Fibroblast of lung (primary cell): ENCODE data around the gene MYOCD. TPM values are rescaled to one million over a fixed set of nuclear protein-coding genes. Genes with fewer than 3 reads are reported as not detected.

Experiments used
- DNase-seq, 2 donors: peaks; one replicate each; pipeline versions ENCODE4 v3.0.0 to v3.0.0-alpha.2; 2010; ENCODE audit warnings: low read depth in 2 of 2
- H2AFZ ChIP-seq: 2 replicates; pipeline ENCODE4 v1.5.1; 2012; ENCODE audit warnings: low read length, control low read depth, inconsistent platforms
- H3K27ac ChIP-seq: 2 replicates; pipeline ENCODE4 v1.5.1; 2011; ENCODE audit warnings: low read length, control low read depth; ENCODE audit not compliant: insufficient read depth
- H3K27me3 ChIP-seq: 2 replicates; pipeline ENCODE4 v1.5.1; 2011; ENCODE audit warnings: mild to moderate bottlenecking, low read length; ENCODE audit not compliant: control insufficient read depth, insufficient read depth
- H3K36me3 ChIP-seq: 2 replicates; pipeline ENCODE4 v1.5.1; 2011; ENCODE audit warnings: low read length; ENCODE audit not compliant: control insufficient read depth, insufficient read depth
- H3K4me1 ChIP-seq: 2 replicates; pipeline ENCODE4 v1.5.1; 2011; ENCODE audit warnings: low read length; ENCODE audit not compliant: control insufficient read depth, insufficient read depth; ENCODE audit errors: extremely low read depth
- H3K4me2 ChIP-seq: 2 replicates; pipeline ENCODE4 v1.5.1; 2011; ENCODE audit warnings: low read length, control low read depth; ENCODE audit not compliant: insufficient read depth; ENCODE audit errors: extremely low read depth
- H3K4me3 ChIP-seq, 4 experiments: fragments of 200-600 bp in 1 of 4; sonication (generic) in 1 of 4; replicated peaks in 1 of 4; 2 replicates each; pipeline ENCODE4 v1.5.1; 2011 to 2016; ENCODE audit warnings: low read length in 4 of 4, low read depth in 3 of 4, mild to moderate bottlenecking in 3 of 4, control low read depth in 2 of 4, inconsistent platforms in 1 of 4, mixed read lengths in 1 of 4; ENCODE audit not compliant: insufficient read depth in 1 of 4; ENCODE audit errors: control extremely low read depth in 1 of 4
- H3K79me2 ChIP-seq: 2 replicates; pipeline ENCODE4 v1.5.1; 2012; ENCODE audit warnings: mild to moderate bottlenecking, low read length, inconsistent platforms; ENCODE audit not compliant: control insufficient read depth, insufficient read depth
- H3K9ac ChIP-seq: 2 replicates; pipeline ENCODE4 v1.5.1; 2011; ENCODE audit warnings: mild to moderate bottlenecking, low read length, control low read depth; ENCODE audit not compliant: insufficient read depth
- H3K9me3 ChIP-seq: 2 replicates; pipeline ENCODE4 v1.5.1; 2012; ENCODE audit warnings: low read depth, low read length; ENCODE audit not compliant: control insufficient read depth, insufficient read depth
- H4K20me1 ChIP-seq: 2 replicates; pipeline ENCODE4 v1.5.1; 2011; ENCODE audit warnings: low read length; ENCODE audit not compliant: control insufficient read depth, insufficient read depth; ENCODE audit errors: extremely low read depth
- CTCF ChIP-seq, 2 donors: IDR thresholded peaks in 1 of 2; conservative IDR thresholded peaks in 1 of 2; 1 replicate in 1 of 2; 2 replicates in 1 of 2; pipeline ENCODE4 v1.5.1; 2011 to 2012; ENCODE audit warnings: low read length in 2 of 2, control low read depth in 1 of 2, inconsistent platforms in 1 of 2, low read depth in 1 of 2, mild to moderate bottlenecking in 1 of 2
- EZH2 ChIP-seq: IDR thresholded peaks from 2 replicates; pipeline ENCODE4 v1.5.1; 2012; ENCODE audit warnings: low read length, control low read depth, mild to moderate bottlenecking; ENCODE audit errors: missing control alignments
- polyA plus RNA-seq, 2 donors: library from polyadenylated mRNA; depleted of rRNA in 1 of 2; stranded (reverse) in 1 of 2; unstranded in 1 of 2; fragments of >200 nt; gene quantifications; 2 replicates each; pipeline ENCODE4 v1.2.1, GENCODE V29; 2011 to 2012; ENCODE audit warnings: missing spikeins in 1 of 2
- total RNA-seq: library from RNA; depleted of rRNA; stranded (reverse); fragments of >200 nt; gene quantifications from 2 replicates; pipeline ENCODE4 v1.2.1, GENCODE V29; 2014

MYOCD gene
- total and polyA plus RNA-seq, 2 donors (not counting 1 experiment from before 2014, with no cell fraction given), result 0.17 to 0.99 TPM

DNA sequence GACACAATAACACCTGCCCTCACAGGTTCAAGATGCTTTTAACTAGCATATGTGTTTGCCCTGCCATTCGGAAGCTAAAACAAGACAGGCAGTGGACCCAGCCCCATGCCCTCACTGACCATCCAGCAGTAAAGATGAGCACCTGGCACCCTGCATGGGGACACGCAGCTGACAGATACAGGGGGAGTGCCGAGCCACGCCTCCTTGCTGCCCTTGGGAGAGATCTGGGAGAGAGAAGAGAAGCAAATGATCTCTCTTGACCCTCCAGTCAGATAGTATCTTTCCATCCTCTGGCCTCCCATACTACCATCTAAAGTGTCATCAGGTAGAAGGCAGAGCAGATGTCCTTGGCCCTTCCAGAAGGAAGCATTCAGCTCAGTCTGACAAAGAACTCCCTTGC, 40.6 kb upstream of the MYOCD start:
- DNase-seq, result no peak
- Histone ChIP-seq H4K20me1 (no peaks in the 10 kb centered on the region), H3K4me3 (no peak overlapping the region), H3K27me3 (no peaks in the 10 kb centered on the region), H3K36me3 (no peaks in the 10 kb centered on the region), H3K4me2 (no peak overlapping the region), H3K27ac (no peak overlapping the region), H2AFZ (no peak overlapping the region), H3K9ac (no peak overlapping the region), H3K9me3 (no peaks in the 10 kb centered on the region), H3K79me2 (no peaks in the 10 kb centered on the region), H3K4me1 (peaks cover 3% of the 10 kb centered on the region)
- TF ChIP-seq CTCF (conservative IDR thresholded peaks at IDR 0.05 in 1 of 2, IDR thresholded peaks at IDR 0.05 in 1 of 2; ENCODE audit: low read depth in 1 of 2, low read length in 2 of 2), result no peak
- TF ChIP-seq EZH2, result no peak

GRCh38 chr17:12627177-12627629, 38.5 kb upstream of the MYOCD start:
- TF ChIP-seq CTCF (conservative IDR thresholded peaks at IDR 0.05 in 1 of 2, IDR thresholded peaks at IDR 0.05 in 1 of 2; ENCODE audit: low read depth in 1 of 2, low read length in 2 of 2) (no peak), EZH2 (no peak)
- H4K20me1 ChIP-seq, result no peaks in the 10 kb centered on the region
- no peak overlapping the region for H3K4me2 ChIP-seq
- no peak overlapping the region for H2AFZ ChIP-seq
- no peaks in the 10 kb centered on the region for H3K27me3 ChIP-seq
- H3K9ac ChIP-seq, result no peak overlapping the region
- peak overlapping the region; percentile 54 for H3K27ac ChIP-seq
- no peaks in the 10 kb centered on the region for H3K9me3 ChIP-seq
- peak; percentile 96 to 98 for DNase-seq
- H3K4me1 ChIP-seq, result peaks cover 3% of the 10 kb centered on the region
- H3K36me3 ChIP-seq, result no peaks in the 10 kb centered on the region
- no peaks in the 10 kb centered on the region for H3K79me2 ChIP-seq
- H3K4me3 ChIP-seq, result no peak overlapping the region

DNA sequence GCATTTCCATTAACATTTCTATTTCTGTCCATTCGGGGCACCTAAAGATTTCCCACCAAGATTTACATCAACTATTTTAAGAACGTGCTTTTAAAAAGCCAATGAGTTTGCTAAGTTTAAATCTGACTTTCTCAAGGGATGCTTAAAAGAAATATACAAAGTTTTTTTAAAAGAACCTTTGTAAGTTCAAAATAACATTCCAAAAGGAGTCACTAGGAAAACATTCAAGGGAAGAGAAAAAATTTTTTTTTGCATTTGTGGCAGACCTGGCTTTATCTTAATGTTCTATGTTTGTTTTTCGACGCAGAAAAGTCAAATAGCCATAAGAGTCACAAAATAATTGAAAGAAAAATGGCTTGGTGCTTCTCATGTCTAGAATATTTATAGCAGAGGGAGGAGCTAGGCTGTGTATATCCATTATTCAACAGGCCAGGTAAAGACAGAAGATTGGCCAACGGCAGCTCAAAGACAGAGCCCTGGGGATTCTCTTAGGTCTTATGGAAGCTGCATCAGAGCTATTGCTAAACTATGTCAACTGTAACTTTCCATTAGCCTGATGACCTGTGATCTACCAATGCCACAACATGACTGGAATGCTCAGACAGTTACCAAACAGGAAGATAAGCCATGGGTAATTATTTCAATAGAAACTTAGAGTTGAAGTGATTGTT, 37.8 kb upstream of the MYOCD start:
- Histone ChIP-seq H3K4me2 (no peak overlapping the region), H3K9ac (no peak overlapping the region)
- peak; percentile 43 to 90 for DNase-seq

More for the DNA sequence above, 37.8 kb upstream of the MYOCD start:
- no peaks in the 10 kb centered on the region for H3K9me3 ChIP-seq
- TF ChIP-seq EZH2, result no peak
- no peak for TF ChIP-seq CTCF (conservative IDR thresholded peaks at IDR 0.05 in 1 of 2, IDR thresholded peaks at IDR 0.05 in 1 of 2; ENCODE audit: low read depth in 1 of 2, low read length in 2 of 2)
- H4K20me1 ChIP-seq, result no peaks in the 10 kb centered on the region
- peak overlapping the region; percentile 49 for H3K27ac ChIP-seq
- peaks cover 3% of the 10 kb centered on the region for H3K4me1 ChIP-seq
- no peaks in the 10 kb centered on the region for H3K27me3 ChIP-seq
- H3K4me3 ChIP-seq, result no peak overlapping the region
- no peaks in the 10 kb centered on the region for H3K79me2 ChIP-seq
- H3K36me3 ChIP-seq, result no peaks in the 10 kb centered on the region
- no peak overlapping the region for H2AFZ ChIP-seq
